IMR-90 (cell line): ENCODE data around the gene NFKBIZ. TPM values are rescaled to one million over a fixed set of nuclear protein-coding genes. Genes with fewer than 3 reads are reported as not detected.

Experiments used
- ATAC-seq: fragments of 200-7000 bp; cut with Tn5 transposase; 2 replicates; pipeline ENCODE4 v1.9.1; 2020; ENCODE audit warnings: low read depth, mild to moderate bottlenecking, moderate library complexity
- BruUV-seq: library from RNA; stranded (reverse); fragments of 400-500 nt; replicated peaks from 2 replicates; lab custom pipeline; 2021; lab: Mats Ljungman, UMichigan
- CTCF ChIA-PET: fragments of 300-600 bp; formaldehyde crosslinking; extraction: SDS; loops from one replicate; lab custom pipeline; 2021; ENCODE audit warnings: antibody characterized with exemption; lab: Yijun Ruan, JAX
- POLR2A ChIA-PET: fragments of 300-600 bp; sonication (Branson Sonifier 250); formaldehyde crosslinking; loops from one replicate; lab custom pipeline; 2022; ENCODE audit warnings: antibody characterized with exemption; ENCODE audit not compliant: unreplicated experiment; lab: Charles Lee
- DNase-seq: peaks from one replicate; pipeline ENCODE4 v3.0.0; 2013
- H2AFZ ChIP-seq: replicated peaks from 2 replicates; pipeline ENCODE3; 2013; ENCODE audit warnings: low read length, mild to moderate bottlenecking; ENCODE audit not compliant: poor library complexity
- H2AK5ac ChIP-seq: 2 replicates; pipeline ENCODE4 v1.6.1; 2013; ENCODE audit warnings: low read depth, low read length, inconsistent platforms
- H2AK9ac ChIP-seq: replicated peaks from 2 replicates; pipeline ENCODE3; 2013; ENCODE audit warnings: mild to moderate bottlenecking, low read depth, low read length, moderate library complexity; ENCODE audit not compliant: poor library complexity
- H2BK120ac ChIP-seq: 2 replicates; pipeline ENCODE4 v1.6.1; 2013; ENCODE audit warnings: low read depth, low read length, inconsistent platforms
- H2BK15ac ChIP-seq: 3 replicates; pipeline ENCODE4 v1.6.1; 2013; ENCODE audit warnings: low read depth, low read length, inconsistent platforms
- H2BK20ac ChIP-seq: 2 replicates; pipeline ENCODE4 v1.6.1; 2013; ENCODE audit warnings: low read depth, mild to moderate bottlenecking, inconsistent platforms, low read length, moderate library complexity
- H2BK5ac ChIP-seq: 2 replicates; pipeline ENCODE4 v1.6.1; 2013; ENCODE audit warnings: mild to moderate bottlenecking, low read depth, low read length, inconsistent platforms; ENCODE audit not compliant: poor library complexity, severe bottlenecking
- H3K14ac ChIP-seq: replicated peaks from 2 replicates; pipeline ENCODE4 v1.6.1; 2013; ENCODE audit warnings: low read depth, low read length, inconsistent platforms
- H3K18ac ChIP-seq: 2 replicates; pipeline ENCODE4 v1.6.1; 2013; ENCODE audit warnings: low read depth, low read length, control low read depth
- H3K23ac ChIP-seq: 2 replicates; pipeline ENCODE4 v1.6.1; 2013; ENCODE audit warnings: low read depth, low read length, inconsistent platforms
- H3K27ac ChIP-seq: 2 replicates; pipeline ENCODE4 v1.5.1; 2013; ENCODE audit warnings: mild to moderate bottlenecking, control low read depth, low read length; ENCODE audit not compliant: insufficient read depth
- H3K27me3 ChIP-seq: 2 replicates; pipeline ENCODE4 v1.6.1; 2013; ENCODE audit warnings: low read length; ENCODE audit not compliant: control insufficient read depth, insufficient read depth
- H3K36me3 ChIP-seq: 2 replicates; pipeline ENCODE4 v1.6.1; 2013; ENCODE audit warnings: low read length, mixed read lengths; ENCODE audit not compliant: control insufficient read depth, insufficient read depth
- H3K4ac ChIP-seq: 2 replicates; pipeline ENCODE4 v1.6.1; 2013; ENCODE audit warnings: low read depth, low read length, inconsistent platforms
- H3K4me1 ChIP-seq: 2 replicates; pipeline ENCODE4 v1.6.1; 2013; ENCODE audit warnings: low read length, mixed read lengths; ENCODE audit not compliant: control insufficient read depth, insufficient read depth
- H3K4me2 ChIP-seq: 2 replicates; pipeline ENCODE4 v1.6.1; 2013; ENCODE audit warnings: low read depth, mild to moderate bottlenecking, control low read depth, low read length, moderate library complexity
- H3K4me3 ChIP-seq: 2 replicates; pipeline ENCODE4 v1.5.1; 2013; ENCODE audit warnings: low read depth, mild to moderate bottlenecking, control low read depth, low read length, moderate library complexity; ENCODE audit not compliant: insufficient read depth
- H3K56ac ChIP-seq: 2 replicates; pipeline ENCODE4 v1.6.1; 2013; ENCODE audit warnings: low read length, inconsistent platforms; ENCODE audit not compliant: insufficient read depth; ENCODE audit errors: extremely low read depth
- H3K79me1 ChIP-seq, 2 experiments: 2 replicates each; pipeline ENCODE4 v1.6.1; 2013; ENCODE audit warnings: low read length in 2 of 2, inconsistent platforms in 1 of 2, low read depth in 1 of 2
- H3K9ac ChIP-seq: 2 replicates; pipeline ENCODE4 v1.6.1; 2013; ENCODE audit warnings: low read depth, low read length, control low read depth
- H3K9me1 ChIP-seq: 2 replicates; pipeline ENCODE4 v1.6.1; 2013; ENCODE audit warnings: low read length, inconsistent platforms; ENCODE audit not compliant: insufficient read depth
- H3K9me3 ChIP-seq: 2 replicates; pipeline ENCODE4 v1.6.1; 2013; ENCODE audit warnings: low read length; ENCODE audit not compliant: control insufficient read depth, insufficient read depth
- H4K20me1 ChIP-seq: 2 replicates; pipeline ENCODE4 v1.6.1; 2013; ENCODE audit warnings: low read length, inconsistent platforms; ENCODE audit not compliant: insufficient read depth
- H4K5ac ChIP-seq: 2 replicates; pipeline ENCODE4 v1.6.1; 2013; ENCODE audit warnings: mild to moderate bottlenecking, low read depth, low read length, control low read depth
- H4K8ac ChIP-seq, 2 experiments: 2 replicates each; pipeline ENCODE4 v1.6.1; 2013; ENCODE audit warnings: low read depth in 2 of 2, low read length in 2 of 2, control low read depth in 1 of 2, inconsistent platforms in 1 of 2
- H4K91ac ChIP-seq: 2 replicates; pipeline ENCODE4 v1.6.1; 2013; ENCODE audit warnings: low read depth, low read length, inconsistent platforms; ENCODE audit not compliant: insufficient read depth
- CEBPB ChIP-seq: IDR thresholded peaks from 2 replicates; pipeline ENCODE4 v1.6.1; 2012; ENCODE audit warnings: low read depth, low read length, improper control_type of control experiment
- MXI1 ChIP-seq: IDR thresholded peaks from 2 replicates; pipeline ENCODE4 v1.6.1; 2012; ENCODE audit warnings: low read depth, mild to moderate bottlenecking, low read length, moderate library complexity, borderline replicate concordance
- WGBS, 2 experiments: methylation state at CpG; one replicate each; pipeline versions ENCODE4 v1.1.5 to v1.1.7; 2013; ENCODE audit warnings: missing lambda C conversion rate in 2 of 2; ENCODE audit not compliant: insufficient read length in 1 of 2; ENCODE audit errors: extremely low coverage in 2 of 2; 5-methylcytosine and 5-hydroxymethylcytosine counted together
- dilution Hi-C: fragments of 300-500 bp; cut with HindIII; formaldehyde crosslinking; loops from one replicate; pipeline ENCODE4 v1.14.3; 2018; ENCODE audit warnings: low sequenced_read_pairs; ENCODE audit not compliant: unreplicated experiment
- in situ Hi-C: fragments of 300-500 bp; cut with MboI; formaldehyde crosslinking; loops from 3 replicates; pipeline ENCODE4 v1.14.3; 2019; ENCODE audit warnings: low sequenced_read_pairs, inconsistent platforms, mixed read lengths
- intact Hi-C: fragments of 100-400 bp; cut with micrococcal nuclease; formaldehyde crosslinking; loops from 2 replicates; pipeline ENCODE4 v1.10.0; 2022
- polyA plus RNA-seq, 3 experiments: library from polyadenylated mRNA; depleted of rRNA; stranded (reverse); fragments of >200 nt; gene quantifications; 2 replicates each; pipeline ENCODE4 v1.2.3, GENCODE V29; 2012; ENCODE audit warnings: low replicate concordance in 1 of 3
- total RNA-seq: library from RNA; depleted of rRNA; stranded (reverse); fragments of >200 nt; gene quantifications from 2 replicates; pipeline ENCODE4 v1.2.3, GENCODE V29; 2012

Gene NFKBIZ
- total and polyA plus RNA-seq, 2 of the 4 experiments (the other 2 are of a cell fraction), result 35.0 to 40.9 TPM

DNA sequence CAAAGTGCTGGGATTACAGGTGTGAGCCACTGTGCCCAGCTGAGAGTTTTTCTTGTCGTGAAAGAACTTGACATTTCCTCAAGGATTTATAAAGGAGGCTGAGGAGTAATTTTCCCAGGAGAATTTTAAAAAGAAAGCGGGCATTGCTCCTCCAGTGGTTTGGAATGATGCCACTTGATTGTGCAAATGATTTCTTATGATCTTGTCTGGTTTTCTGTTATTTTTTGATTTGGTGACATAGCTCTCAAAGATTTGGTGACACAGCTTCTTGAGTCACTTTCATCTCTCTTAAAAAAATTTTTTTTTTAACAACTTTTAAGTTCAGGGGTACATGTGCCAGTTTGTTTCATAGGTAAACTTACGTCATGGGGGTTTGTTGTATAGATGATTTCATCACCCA is 24.6 kb upstream of the NFKBIZ start:
- peaks cover 4% of the 10 kb centered on the region; the same call in 1 of the 2 replicates for H3K4me1 ChIP-seq
- no peaks in the 10 kb centered on the region for H3K27me3 ChIP-seq
- no peak overlapping the region for H4K5ac ChIP-seq
- H3K14ac ChIP-seq, result no peak overlapping the region
- no peak overlapping the region for H3K56ac ChIP-seq
- ATAC-seq (no peak), DNase-seq (no peak)
- POLR2A ChIA-PET, result no interaction called here
- dilution Hi-C loops (no loop called here), intact Hi-C loops (no loop called here), in situ Hi-C loops (no loop called here)
- peaks cover 6% of the 10 kb centered on the region for H3K36me3 ChIP-seq
- H2BK120ac ChIP-seq, result no peak overlapping the region
- no peak overlapping the region for H3K27ac ChIP-seq
- H2BK20ac ChIP-seq, result no peak overlapping the region
- no peak overlapping the region for H3K4ac ChIP-seq
- no peak overlapping the region for H3K4me3 ChIP-seq
- H3K23ac ChIP-seq, result no peak overlapping the region
- CTCF ChIA-PET, result no interaction called here
- peaks cover 5 to 25% of the 10 kb centered on the region in 2 experiments; a peak in 2 of 4 replicates for H3K79me1 ChIP-seq
- H3K4me2 ChIP-seq, result no peak overlapping the region
- no peak overlapping the region for H4K91ac ChIP-seq
- no peak overlapping the region for H2AFZ ChIP-seq
- H2BK5ac ChIP-seq, result no peak overlapping the region
- H2AK9ac ChIP-seq, result no peak overlapping the region
- H2BK15ac ChIP-seq, result no peak overlapping the region
- H4K20me1 ChIP-seq, result no peaks in the 10 kb centered on the region
- TF ChIP-seq MXI1 (no peak), CEBPB (peak; percentile 34; the same call in 1 of the 2 replicates)
- H4K8ac ChIP-seq, result no peak overlapping the region
- H2AK5ac ChIP-seq, result no peak overlapping the region
- no peak overlapping the region for H3K9ac ChIP-seq
- WGBS, 2 experiments, result no CpG with 5 or more reads among the region's 3 CpGs
- peaks cover 6% of the 10 kb centered on the region; the same call in 1 of the 2 replicates for H3K9me1 ChIP-seq
- no TSS peak for BruUV-seq
- H3K18ac ChIP-seq, result no peak overlapping the region
- no peaks in the 10 kb centered on the region for H3K9me3 ChIP-seq
